ENCODE results near the gene HLA-DRA.
"Not testable (repeated sequence)": the region's sequence is repeated elsewhere in the genome, so short reads cannot be mapped to it uniquely, and the experiment has no call there.

Gene HLA-DRA

GRCh38 chr6:32472781-32473375 is 33.2 kb downstream of the HLA-DRA start:
- no peaks in the 10 kb centered on the region for H3K36me3 ChIP-seq (ENCODE audit: control insufficient read depth, insufficient read depth, low read length)
- no peak overlapping the region for H3K27ac ChIP-seq (ENCODE audit: insufficient read depth, low read length, poor library complexity, severe bottlenecking)
- no peak overlapping the region for H3K4me3 ChIP-seq (ENCODE audit: insufficient read depth, low read depth, low read length, poor library complexity, severe bottlenecking)
- H3K9me3 ChIP-seq (ENCODE audit: control insufficient read depth, low read length): no peaks in the 10 kb centered on the region
- no peaks in the 10 kb centered on the region for H3K4me1 ChIP-seq (ENCODE audit: control insufficient read depth, insufficient read depth, low read length, poor library complexity, severe bottlenecking)
- H3K27me3 ChIP-seq (replicated peaks; ENCODE audit: control insufficient read depth, insufficient read depth, low read length, poor library complexity, severe bottlenecking): no peaks in the 10 kb centered on the region
- DNase-seq: no peak

GRCh38 chr6:32473376-32474348 is 34.0 kb downstream of the HLA-DRA start:
- not testable (repeated sequence) for H3K9me3 ChIP-seq (ENCODE audit: control insufficient read depth, low read length); H3K27me3 ChIP-seq (replicated peaks; ENCODE audit: control insufficient read depth, insufficient read depth, low read length, poor library complexity, severe bottlenecking); H3K4me1 ChIP-seq (ENCODE audit: control insufficient read depth, insufficient read depth, low read length, poor library complexity, severe bottlenecking); H3K27ac ChIP-seq (ENCODE audit: insufficient read depth, low read length, poor library complexity, severe bottlenecking); H3K36me3 ChIP-seq (ENCODE audit: control insufficient read depth, insufficient read depth, low read length); DNase-seq; H3K4me3 ChIP-seq (ENCODE audit: insufficient read depth, low read depth, low read length, poor library complexity, severe bottlenecking)

- Histone ChIP-seq H3K9me3 (ENCODE audit: control insufficient read depth, low read length) (no peaks in the 10 kb centered on the region), H3K4me1 (ENCODE audit: control insufficient read depth, insufficient read depth, low read length, poor library complexity, severe bottlenecking) (no peaks in the 10 kb centered on the region), H3K27ac (ENCODE audit: insufficient read depth, low read length, poor library complexity, severe bottlenecking) (no peak overlapping the region), H3K36me3 (ENCODE audit: control insufficient read depth, insufficient read depth, low read length) (no peaks in the 10 kb centered on the region), H3K4me3 (ENCODE audit: insufficient read depth, low read depth, low read length, poor library complexity, severe bottlenecking) (no peak overlapping the region), H3K27me3 (replicated peaks; ENCODE audit: control insufficient read depth, insufficient read depth, low read length, poor library complexity, severe bottlenecking) (no peaks in the 10 kb centered on the region)
- no peak for DNase-seq
Observed at GRCh38 chr6:32475392-32476206, 35.9 kb downstream of the HLA-DRA start.

- DNase-seq: no peak
- Histone ChIP-seq H3K36me3 (ENCODE audit: control insufficient read depth, insufficient read depth, low read length) (no peaks in the 10 kb centered on the region), H3K27me3 (replicated peaks; ENCODE audit: control insufficient read depth, insufficient read depth, low read length, poor library complexity, severe bottlenecking) (no peaks in the 10 kb centered on the region), H3K27ac (ENCODE audit: insufficient read depth, low read length, poor library complexity, severe bottlenecking) (no peak overlapping the region), H3K4me1 (ENCODE audit: control insufficient read depth, insufficient read depth, low read length, poor library complexity, severe bottlenecking) (no peaks in the 10 kb centered on the region), H3K9me3 (ENCODE audit: control insufficient read depth, low read length) (no peaks in the 10 kb centered on the region), H3K4me3 (ENCODE audit: insufficient read depth, low read depth, low read length, poor library complexity, severe bottlenecking) (no peak overlapping the region)
Observed at GRCh38 chr6:32483968-32484613, 44.4 kb downstream of the HLA-DRA start.

GRCh38 chr6:32484614-32484998 is 44.9 kb downstream of the HLA-DRA start:
- H3K27me3 ChIP-seq (replicated peaks; ENCODE audit: control insufficient read depth, insufficient read depth, low read length, poor library complexity, severe bottlenecking): no peaks in the 10 kb centered on the region
- DNase-seq: no peak
- H3K27ac ChIP-seq (ENCODE audit: insufficient read depth, low read length, poor library complexity, severe bottlenecking): no peak overlapping the region
- no peaks in the 10 kb centered on the region for H3K4me1 ChIP-seq (ENCODE audit: control insufficient read depth, insufficient read depth, low read length, poor library complexity, severe bottlenecking)
- no peak overlapping the region for H3K4me3 ChIP-seq (ENCODE audit: insufficient read depth, low read depth, low read length, poor library complexity, severe bottlenecking)
- no peaks in the 10 kb centered on the region for H3K9me3 ChIP-seq (ENCODE audit: control insufficient read depth, low read length)
- H3K36me3 ChIP-seq (ENCODE audit: control insufficient read depth, insufficient read depth, low read length): no peaks in the 10 kb centered on the region

- no peak for DNase-seq
- no peaks in the 10 kb centered on the region for H3K4me1 ChIP-seq (ENCODE audit: control insufficient read depth, insufficient read depth, low read length, poor library complexity, severe bottlenecking)
- no peaks in the 10 kb centered on the region for H3K9me3 ChIP-seq (ENCODE audit: control insufficient read depth, low read length)
- no peak overlapping the region for H3K4me3 ChIP-seq (ENCODE audit: insufficient read depth, low read depth, low read length, poor library complexity, severe bottlenecking)
- H3K27ac ChIP-seq (ENCODE audit: insufficient read depth, low read length, poor library complexity, severe bottlenecking): no peak overlapping the region
- H3K27me3 ChIP-seq (replicated peaks; ENCODE audit: control insufficient read depth, insufficient read depth, low read length, poor library complexity, severe bottlenecking): no peaks in the 10 kb centered on the region
- no peaks in the 10 kb centered on the region for H3K36me3 ChIP-seq (ENCODE audit: control insufficient read depth, insufficient read depth, low read length)
Observed at GRCh38 chr6:32488083-32488482, 48.4 kb downstream of the HLA-DRA start.

GRCh38 chr6:32491700-32492099 is 52.0 kb downstream of the HLA-DRA start:
- H3K9me3 ChIP-seq (ENCODE audit: control insufficient read depth, low read length): no peaks in the 10 kb centered on the region
- H3K4me1 ChIP-seq (ENCODE audit: control insufficient read depth, insufficient read depth, low read length, poor library complexity, severe bottlenecking): no peaks in the 10 kb centered on the region
- no peak for DNase-seq
- no peaks in the 10 kb centered on the region for H3K27me3 ChIP-seq (replicated peaks; ENCODE audit: control insufficient read depth, insufficient read depth, low read length, poor library complexity, severe bottlenecking)
- no peak overlapping the region for H3K27ac ChIP-seq (ENCODE audit: insufficient read depth, low read length, poor library complexity, severe bottlenecking)
- no peaks in the 10 kb centered on the region for H3K36me3 ChIP-seq (ENCODE audit: control insufficient read depth, insufficient read depth, low read length)
- H3K4me3 ChIP-seq (ENCODE audit: insufficient read depth, low read depth, low read length, poor library complexity, severe bottlenecking): no peak overlapping the region

- H3K27me3 ChIP-seq (replicated peaks; ENCODE audit: control insufficient read depth, insufficient read depth, low read length, poor library complexity, severe bottlenecking): no peaks in the 10 kb centered on the region
- no peak overlapping the region for H3K27ac ChIP-seq (ENCODE audit: insufficient read depth, low read length, poor library complexity, severe bottlenecking)
- DNase-seq: no peak
- H3K4me1 ChIP-seq (ENCODE audit: control insufficient read depth, insufficient read depth, low read length, poor library complexity, severe bottlenecking): no peaks in the 10 kb centered on the region
- H3K36me3 ChIP-seq (ENCODE audit: control insufficient read depth, insufficient read depth, low read length): no peaks in the 10 kb centered on the region
- no peak overlapping the region for H3K4me3 ChIP-seq (ENCODE audit: insufficient read depth, low read depth, low read length, poor library complexity, severe bottlenecking)
- H3K9me3 ChIP-seq (ENCODE audit: control insufficient read depth, low read length): no peaks in the 10 kb centered on the region
Observed at GRCh38 chr6:32492351-32492750, 52.7 kb downstream of the HLA-DRA start.
